Activated gamma-delta T cell treated with Interleukin-2 at 50 U/mL for 16 hours (primary cell): ENCODE measurements around the gene PIGL.
"Not testable (repeated sequence)": the region's sequence is repeated elsewhere in the genome, so short reads cannot be mapped to it uniquely, and the experiment has no call there.

Source experiments
- DNase-seq: peaks from one replicate; pipeline ENCODE4 v3.0.0-alpha.2; 2020

Gene PIGL

GRCh38 chr17:16277163-16277562, 60.2 kb downstream of the PIGL start:
- no peak for DNase-seq

- DNase-seq: no peak
Measured at GRCh38 chr17:16281351-16281750, 64.3 kb downstream of the PIGL start.

DNA sequence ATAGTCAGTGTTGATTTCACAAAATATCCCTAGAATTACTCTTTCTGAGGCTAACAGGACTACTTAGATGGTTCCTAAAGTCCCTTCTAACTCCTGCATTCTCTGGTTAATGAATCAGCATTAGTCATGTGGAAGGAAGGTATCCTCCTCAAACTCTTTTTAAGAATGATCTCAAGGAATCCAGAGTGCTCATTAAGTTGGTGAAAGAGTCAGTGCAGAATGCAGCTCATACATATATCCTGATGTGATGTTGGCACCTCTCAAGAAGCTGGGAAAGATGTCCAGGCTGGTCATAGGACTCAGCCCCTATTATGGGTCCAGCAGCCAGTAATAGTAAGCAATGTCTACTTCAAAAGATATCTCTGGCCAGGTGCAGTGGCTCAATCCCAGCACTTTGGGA, 65.5 kb downstream of the PIGL start:
- no peak for DNase-seq

- no peak for DNase-seq
Measured at GRCh38 chr17:16283705-16284104, 66.7 kb downstream of the PIGL start.

DNA sequence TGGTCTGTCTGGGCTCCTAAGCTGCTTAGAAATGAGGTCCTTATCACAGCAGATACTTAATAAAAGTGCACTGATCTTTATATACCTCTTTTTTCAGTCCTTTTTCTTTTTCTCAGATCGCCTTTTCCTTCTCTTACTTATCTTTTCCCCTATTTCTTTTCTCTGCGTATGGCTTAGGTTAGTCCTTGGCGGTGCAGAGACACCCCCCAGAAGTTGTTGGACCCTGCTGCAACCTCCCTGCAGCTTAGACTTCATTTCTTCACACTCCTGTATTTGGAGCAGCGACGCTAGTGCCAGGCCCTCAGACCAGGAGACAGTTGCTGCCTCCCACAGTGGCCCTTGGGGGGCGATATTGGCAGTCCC, 68.6 kb downstream of the PIGL start:
- DNase-seq: no peak

GRCh38 chr17:16286009-16286946, 69.3 kb downstream of the PIGL start:
- peak; percentile 74 for DNase-seq

DNA sequence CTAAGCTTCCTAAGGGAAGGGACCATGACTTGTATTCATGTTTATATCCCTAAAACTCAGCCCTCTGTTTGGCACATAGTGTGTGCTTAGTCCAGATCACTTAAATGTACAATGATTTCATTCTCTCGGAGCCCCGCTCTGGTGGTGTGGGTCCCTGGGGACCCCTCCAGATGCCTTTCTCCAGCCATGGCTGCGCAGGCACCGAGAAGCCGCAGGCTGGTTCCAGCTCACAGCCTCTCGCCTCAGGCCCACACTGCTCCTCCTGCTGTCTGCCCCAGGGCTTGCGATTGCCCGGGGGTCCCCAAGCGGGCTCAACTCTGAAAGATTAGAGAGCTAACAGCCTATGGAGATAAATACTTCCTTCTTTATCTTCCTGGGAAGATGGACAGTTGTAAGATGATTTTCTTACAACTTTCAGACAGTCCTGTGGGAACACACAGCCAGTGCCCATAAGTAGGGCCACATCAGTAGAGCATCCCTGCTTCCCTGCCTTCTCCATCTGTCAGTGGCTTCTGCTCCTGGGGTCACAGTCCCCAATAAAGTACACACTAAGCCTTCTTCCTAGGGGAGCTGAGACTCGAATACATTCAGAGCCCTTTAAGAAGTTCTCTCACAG, 70.0 kb downstream of the PIGL start:
- no peak for DNase-seq

DNA sequence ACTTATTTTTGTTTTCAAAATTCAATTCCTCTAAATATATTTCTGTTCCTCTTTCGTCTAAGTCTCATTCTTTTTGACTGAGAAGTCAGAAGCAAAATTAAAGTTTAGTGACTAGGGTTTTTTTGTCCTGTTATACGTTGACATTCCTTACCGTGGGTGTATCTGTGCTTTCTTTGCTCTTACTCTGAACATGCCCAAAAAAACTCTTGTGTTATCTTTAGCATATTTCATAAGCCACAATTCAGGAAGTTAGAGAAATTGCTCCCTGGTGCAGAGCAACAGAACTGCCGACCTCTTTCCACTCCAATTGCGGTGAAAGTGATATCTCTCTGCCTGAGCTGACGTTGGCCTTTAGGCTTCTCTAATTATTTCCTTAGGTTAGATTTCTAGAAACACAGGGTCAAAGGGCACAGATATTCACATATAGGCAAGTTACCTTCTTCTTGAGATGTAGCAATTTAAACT, 70.6 kb downstream of the PIGL start:
- DNase-seq: no peak

GRCh38 chr17:16288860-16289571, 72.0 kb downstream of the PIGL start:
- no peak for DNase-seq

DNA sequence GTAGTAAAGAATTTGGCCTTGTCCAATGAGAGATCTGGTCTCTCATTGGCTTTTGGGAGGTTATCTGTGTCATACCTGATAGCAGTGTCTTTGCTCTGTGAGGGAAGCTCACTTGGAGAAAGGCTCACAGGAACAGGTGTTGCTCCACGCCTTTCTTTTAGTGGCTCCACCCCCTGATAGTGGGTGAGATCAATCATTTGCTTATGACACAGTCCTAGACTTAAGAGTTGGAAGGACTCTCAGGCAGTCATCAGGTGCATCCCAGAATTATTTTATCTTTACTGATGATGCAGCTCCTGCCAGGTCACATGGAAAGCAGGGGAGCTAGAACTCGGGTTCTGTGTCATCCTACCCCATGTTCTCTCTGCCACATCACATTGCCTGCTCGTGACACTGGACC, 76.9 kb downstream of the PIGL start:
- no peak for DNase-seq

GRCh38 chr17:16294560-16294959, 77.5 kb downstream of the PIGL start:
- no peak for DNase-seq

DNA sequence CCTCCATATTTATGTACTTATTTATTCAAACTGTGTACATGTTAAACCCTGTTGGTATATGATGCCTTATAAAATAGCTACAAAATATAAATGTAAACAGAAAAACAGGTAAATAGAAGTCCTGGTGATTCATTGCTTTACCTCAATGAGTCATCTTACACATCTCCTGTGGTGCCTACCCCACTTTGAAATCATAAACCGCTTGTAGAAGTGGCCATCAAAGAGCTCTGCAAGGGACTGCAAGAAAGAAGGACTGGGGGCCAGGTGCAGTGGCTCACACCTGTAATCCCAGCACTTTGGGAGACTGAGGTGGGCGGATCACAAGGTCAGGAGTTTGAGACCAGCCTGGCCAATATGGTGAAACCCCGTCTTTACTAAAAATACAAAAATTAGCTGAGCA, 79.1 kb downstream of the PIGL start:
- DNase-seq: peak; percentile 11

GRCh38 chr17:16297367-16298139, 80.5 kb downstream of the PIGL start:
- DNase-seq: no peak

DNA sequence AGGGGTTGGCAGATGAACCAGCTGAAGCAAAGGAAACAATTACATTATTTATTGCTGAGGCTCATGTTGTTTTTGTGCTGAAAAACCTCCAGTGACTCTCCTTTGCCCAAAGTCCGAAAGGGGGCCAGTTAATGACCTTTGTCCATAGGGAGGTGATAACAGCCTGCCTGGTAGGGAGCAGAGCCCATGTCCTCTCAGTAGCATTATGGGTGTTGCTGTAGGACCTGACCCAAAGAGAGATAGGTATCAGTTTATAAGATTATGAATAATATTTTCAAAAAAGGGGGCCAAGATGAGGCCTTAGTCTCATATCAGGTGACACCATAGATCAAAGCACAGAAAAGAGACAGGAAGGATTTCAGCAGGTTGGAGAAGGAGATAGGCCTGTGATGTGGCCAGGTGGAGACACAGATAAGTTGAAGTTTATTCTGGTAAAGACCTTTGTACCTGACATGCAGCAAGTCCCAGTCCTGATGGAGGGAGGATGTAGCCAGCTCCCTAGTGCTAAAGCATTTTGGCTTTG, 81.2 kb downstream of the PIGL start:
- no peak for DNase-seq

GRCh38 chr17:16300554-16300953, 83.5 kb downstream of the PIGL start:
- DNase-seq: no peak

DNA sequence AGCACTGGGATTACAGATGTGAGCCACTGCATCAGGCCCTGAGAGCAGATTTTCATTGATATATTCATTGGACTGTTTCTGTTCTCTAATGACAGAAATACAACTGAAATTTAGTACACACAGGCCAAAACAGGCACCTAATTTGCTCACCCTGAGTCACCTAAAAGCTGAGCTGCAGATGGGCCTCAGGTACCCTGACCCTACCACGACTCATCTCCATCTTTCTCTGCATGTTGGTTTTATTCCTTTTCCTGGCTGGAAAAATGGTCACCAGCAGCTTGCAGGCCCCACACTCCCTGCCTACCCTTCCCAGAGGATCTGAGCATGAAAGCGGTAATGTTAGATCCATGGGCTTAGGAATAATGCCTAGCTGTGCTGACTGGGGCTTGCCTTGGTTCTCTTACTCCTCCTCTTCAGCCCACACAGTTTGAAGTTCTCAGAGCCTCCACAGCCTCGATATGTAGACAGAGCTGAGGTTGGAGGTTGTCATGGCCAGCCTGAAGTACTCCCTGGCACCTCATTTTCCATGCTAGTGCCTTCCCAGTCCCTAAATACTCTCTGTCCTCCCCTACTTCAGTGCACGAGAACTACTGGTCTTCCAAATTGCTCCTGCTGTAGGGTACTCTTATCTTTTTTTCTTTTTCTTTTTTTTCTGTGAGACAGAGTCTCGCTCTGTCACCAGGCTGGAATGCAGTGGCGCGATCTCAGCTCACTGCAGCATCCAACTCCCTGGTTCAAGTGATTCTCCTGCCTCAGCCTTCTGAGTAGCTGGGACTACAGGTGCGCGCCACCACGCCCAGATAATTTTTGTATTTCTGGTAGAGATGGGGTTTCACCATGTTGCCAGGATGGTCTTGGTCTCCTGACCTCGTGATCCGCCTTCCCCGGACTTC, 85.2 kb downstream of the PIGL start:
- DNase-seq: no peak

- DNase-seq: no peak
Measured at GRCh38 chr17:16302856-16303255, 85.8 kb downstream of the PIGL start.

DNA sequence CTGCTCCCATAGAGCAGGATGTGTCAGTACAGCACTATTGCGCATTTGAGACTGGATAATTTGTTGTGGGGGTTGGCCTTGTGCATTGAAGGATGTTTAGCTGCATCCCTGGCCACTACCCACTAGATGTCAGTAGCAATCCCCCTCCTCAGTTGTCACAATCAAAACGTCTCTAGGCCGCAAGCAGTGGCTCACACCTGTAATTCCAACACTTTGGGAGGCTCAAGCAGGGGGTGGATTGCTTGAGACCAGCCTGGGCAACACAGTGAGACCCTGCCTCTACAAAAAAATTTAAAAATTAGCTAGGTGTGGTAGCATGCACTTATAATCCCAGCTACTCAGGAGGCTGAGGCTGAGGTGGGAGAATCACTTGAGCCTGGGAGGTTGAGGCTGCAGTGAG, 87.8 kb downstream of the PIGL start:
- no peak for DNase-seq

- no peak for DNase-seq
Measured at GRCh38 chr17:16306211-16306610, 89.2 kb downstream of the PIGL start.

GRCh38 chr17:16312061-16312460, 95.1 kb downstream of the PIGL start:
- not testable (repeated sequence) for DNase-seq
